Measurements from ENCODE around the gene HAPLN3.

Gene HAPLN3

GRCh38 chr15:88911766-88912118, 16.4 kb upstream of the HAPLN3 start:
- peak; percentile 51 for DNase-seq (ENCODE audit: low spot score)

GRCh38 chr15:88909956-88910831, 14.8 kb upstream of the HAPLN3 start:
- no peak for DNase-seq (ENCODE audit: low spot score)

- DNase-seq (ENCODE audit: low spot score) = no peak
Measured at GRCh38 chr15:88908697-88909621, 13.6 kb upstream of the HAPLN3 start.

- DNase-seq (ENCODE audit: low spot score) = no peak
Measured at GRCh38 chr15:88908123-88908522, 12.8 kb upstream of the HAPLN3 start.

- DNase-seq (ENCODE audit: low spot score) = no peak
Measured at GRCh38 chr15:88907111-88907510, 11.8 kb upstream of the HAPLN3 start.

- no peak for DNase-seq (ENCODE audit: low spot score)
Measured at GRCh38 chr15:88906551-88906950, 11.2 kb upstream of the HAPLN3 start.

- no peak for DNase-seq (ENCODE audit: low spot score)
Measured at GRCh38 chr15:88906130-88906529, 10.8 kb upstream of the HAPLN3 start.

GRCh38 chr15:88905576-88905975, 10.2 kb upstream of the HAPLN3 start:
- no peak for DNase-seq (ENCODE audit: low spot score)

- DNase-seq (ENCODE audit: low spot score) = peak; percentile 81
Measured at GRCh38 chr15:88904624-88905327, 9.4 kb upstream of the HAPLN3 start.

- DNase-seq (ENCODE audit: low spot score) = no peak
Measured at GRCh38 chr15:88904257-88904623, 8.9 kb upstream of the HAPLN3 start.

- DNase-seq (ENCODE audit: low spot score) = no peak
Measured at GRCh38 chr15:88902846-88903245, 7.5 kb upstream of the HAPLN3 start.

GRCh38 chr15:88902221-88902835, 7.0 kb upstream of the HAPLN3 start:
- no peak for DNase-seq (ENCODE audit: low spot score)

GRCh38 chr15:88901508-88902220, 6.3 kb upstream of the HAPLN3 start:
- no peak for DNase-seq (ENCODE audit: low spot score)

GRCh38 chr15:88900982-88901418, 5.7 kb upstream of the HAPLN3 start:
- DNase-seq (ENCODE audit: low spot score) = no peak

GRCh38 chr15:88900309-88900981, 5.1 kb upstream of the HAPLN3 start:
- DNase-seq (ENCODE audit: low spot score) = peak; percentile 46

- no peak for DNase-seq (ENCODE audit: low spot score)
Measured at GRCh38 chr15:88899251-88899650, 3.9 kb upstream of the HAPLN3 start.

GRCh38 chr15:88898736-88899135, 3.4 kb upstream of the HAPLN3 start:
- DNase-seq (ENCODE audit: low spot score) = no peak

GRCh38 chr15:88897456-88898194, 2.3 kb upstream of the HAPLN3 start:
- peak; percentile 80 for DNase-seq (ENCODE audit: low spot score)

- DNase-seq (ENCODE audit: low spot score) = no peak
Measured at GRCh38 chr15:88897142-88897455, 1.8 kb upstream of the HAPLN3 start.

All from LoVo (cell line).